GM23248 (cell line): ENCODE measurements around the gene FRMD6.

Experiments used
- EZH2 ChIP-seq: fragments of 200-600 bp; sonication (generic); IDR thresholded peaks from 2 replicates; pipeline ENCODE4 v1.6.1; 2018; ENCODE audit warnings: antibody characterized with exemption, mild to moderate bottlenecking; ENCODE audit not compliant: insufficient read depth, poor library complexity, severe bottlenecking
- EZH2phosphoT487 ChIP-seq: fragments of 200-600 bp; sonication (generic); IDR thresholded peaks from 2 replicates; pipeline ENCODE4 v1.6.1; 2018; ENCODE audit warnings: antibody characterized with exemption, moderate library complexity, mild to moderate bottlenecking, low read depth; ENCODE audit not compliant: insufficient read depth

DNA sequence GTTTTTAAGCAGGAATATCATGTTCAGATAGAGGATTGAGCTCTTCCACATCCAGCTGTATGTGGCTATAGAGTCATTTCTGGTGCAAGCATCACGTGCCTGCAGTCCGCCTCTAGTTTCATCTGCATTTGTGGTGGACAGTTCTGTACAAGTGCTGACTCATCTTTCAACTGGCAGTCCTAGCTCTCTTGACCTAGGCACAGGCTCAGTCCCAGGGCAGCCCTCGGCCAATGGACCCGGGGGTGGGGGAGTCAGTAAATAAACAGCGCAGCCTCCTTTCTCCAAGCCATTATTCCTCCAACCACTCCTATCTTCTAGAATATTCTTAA is 41.8 kb upstream of the FRMD6 start:
- TF ChIP-seq EZH2phosphoT487, result no peak
- TF ChIP-seq EZH2, result no peak
